Ishikawa (cell line): ENCODE measurements around the gene GLI3.

Experiments used
- CEBPB ChIP-seq: IDR thresholded peaks from 2 replicates; pipeline ENCODE4 v1.6.1; 2012
- CREB1 ChIP-seq: IDR thresholded peaks from 2 replicates; pipeline ENCODE4 v1.6.1; 2012; ENCODE audit warnings: low read depth
- EGR1 ChIP-seq: IDR thresholded peaks from 2 replicates; pipeline ENCODE4 v1.6.1; 2012
- EP300 ChIP-seq: IDR thresholded peaks from 2 replicates; pipeline ENCODE4 v1.6.1; 2012; ENCODE audit warnings: borderline replicate concordance
- FOXM1 ChIP-seq: IDR thresholded peaks from 2 replicates; pipeline ENCODE4 v1.6.1; 2012; ENCODE audit warnings: low read depth, borderline replicate concordance
- NFIC ChIP-seq: IDR thresholded peaks from 2 replicates; pipeline ENCODE4 v1.6.1; 2012
- RAD21 ChIP-seq: IDR thresholded peaks from 2 replicates; pipeline ENCODE4 v1.6.1; 2012; ENCODE audit warnings: low read depth
- REST ChIP-seq: IDR thresholded peaks from 2 replicates; pipeline ENCODE4 v1.6.1; 2012; ENCODE audit warnings: low read depth, mild to moderate bottlenecking
- TAF1 ChIP-seq: IDR thresholded peaks from 2 replicates; pipeline ENCODE4 v1.6.1; 2012; ENCODE audit warnings: low read depth, mild to moderate bottlenecking
- TCF12 ChIP-seq: IDR thresholded peaks from 2 replicates; pipeline ENCODE4 v1.6.1; 2012; ENCODE audit warnings: low read depth
- TEAD4 ChIP-seq: IDR thresholded peaks from 2 replicates; pipeline ENCODE4 v1.6.1; 2012
- USF1 ChIP-seq: IDR thresholded peaks from 2 replicates; pipeline ENCODE4 v1.6.1; 2012
- YY1 ChIP-seq: IDR thresholded peaks from 2 replicates; pipeline ENCODE4 v1.6.1; 2012; ENCODE audit warnings: low read depth
- ZBTB7A ChIP-seq: IDR thresholded peaks from 2 replicates; pipeline ENCODE4 v1.6.1; 2012; ENCODE audit warnings: low read depth
- TF ChIP-seq, protein P1 (sequence below): IDR thresholded peaks from 2 replicates; pipeline ENCODE4 v1.6.1; 2012

Gene GLI3

GRCh38 chr7:42213093-42213492 is 23.9 kb downstream of the GLI3 start:
- no peak for TF ChIP-seq FOXM1
- TF ChIP-seq REST: no peak
- TF ChIP-seq YY1: no peak
- TF ChIP-seq TAF1: no peak
- no peak for TF ChIP-seq CEBPB

- TF ChIP-seq REST: no peak
- TF ChIP-seq TCF12: no peak
- TF ChIP-seq CREB1: no peak
- TF ChIP-seq FOXM1: no peak
- no peak for TF ChIP-seq ZBTB7A
- TF ChIP-seq EP300: no peak
- TF ChIP-seq, protein P1, sequence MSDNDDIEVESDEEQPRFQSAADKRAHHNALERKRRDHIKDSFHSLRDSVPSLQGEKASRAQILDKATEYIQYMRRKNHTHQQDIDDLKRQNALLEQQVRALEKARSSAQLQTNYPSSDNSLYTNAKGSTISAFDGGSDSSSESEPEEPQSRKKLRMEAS: no peak
- TF ChIP-seq CEBPB: no peak
- no peak for TF ChIP-seq YY1
- no peak for TF ChIP-seq NFIC
- no peak for TF ChIP-seq TEAD4
- TF ChIP-seq TAF1: no peak
- no peak for TF ChIP-seq EGR1
- TF ChIP-seq RAD21: no peak
- TF ChIP-seq USF1: no peak
Observed at GRCh38 chr7:42212541-42213090, 24.4 kb downstream of the GLI3 start.

DNA sequence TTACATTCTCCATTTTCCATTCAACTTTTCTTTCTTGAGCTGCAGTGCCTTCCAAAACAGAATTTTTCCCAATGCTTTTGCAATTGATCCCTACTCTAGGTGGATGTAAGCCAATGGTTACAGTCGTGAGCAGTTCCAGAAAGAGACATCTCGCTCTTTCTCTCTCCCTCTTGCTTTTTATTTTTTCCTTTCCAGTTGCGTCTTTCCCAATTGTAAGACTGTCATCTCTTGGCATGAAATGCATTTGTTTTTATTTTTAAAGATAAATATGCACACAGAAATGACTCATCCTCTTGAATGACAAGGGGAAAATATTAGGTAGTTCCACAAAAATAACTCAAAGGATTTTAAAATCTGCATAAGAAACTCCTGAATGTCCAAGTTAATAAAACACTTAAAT is 25.1 kb downstream of the GLI3 start:
- TF ChIP-seq ZBTB7A: no peak
- no peak for TF ChIP-seq FOXM1
- TF ChIP-seq USF1: no peak
- no peak for TF ChIP-seq CREB1
- TF ChIP-seq YY1: no peak
- TF ChIP-seq REST: no peak
- TF ChIP-seq TAF1: no peak
- TF ChIP-seq CEBPB: no peak
- TF ChIP-seq TCF12: no peak
- TF ChIP-seq EGR1: no peak
- no peak for TF ChIP-seq TEAD4
- TF ChIP-seq, protein P1: no peak
- TF ChIP-seq EP300: no peak

- TF ChIP-seq CEBPB (no peak), CREB1 (no peak), RAD21 (no peak), USF1 (no peak), ZBTB7A (no peak), NFIC (no peak), REST (no peak), EP300 (no peak), EGR1 (no peak), YY1 (no peak), TEAD4 (no peak), FOXM1 (no peak), TAF1 (no peak)
- TF ChIP-seq, protein P1: no peak
Observed at GRCh38 chr7:42210779-42211178, 26.2 kb downstream of the GLI3 start.
